CD4-positive, alpha-beta T cell treated with Interleukin-6 at 100 ng/mL for 8 hours (primary cell): ENCODE results near the gene NCKAP5.

Source experiments
- DNase-seq: peaks from one replicate; pipeline ENCODE4 v3.0.0-alpha.2; 2020; ENCODE audit warnings: mixed read lengths, low spot score

NCKAP5 gene

DNA sequence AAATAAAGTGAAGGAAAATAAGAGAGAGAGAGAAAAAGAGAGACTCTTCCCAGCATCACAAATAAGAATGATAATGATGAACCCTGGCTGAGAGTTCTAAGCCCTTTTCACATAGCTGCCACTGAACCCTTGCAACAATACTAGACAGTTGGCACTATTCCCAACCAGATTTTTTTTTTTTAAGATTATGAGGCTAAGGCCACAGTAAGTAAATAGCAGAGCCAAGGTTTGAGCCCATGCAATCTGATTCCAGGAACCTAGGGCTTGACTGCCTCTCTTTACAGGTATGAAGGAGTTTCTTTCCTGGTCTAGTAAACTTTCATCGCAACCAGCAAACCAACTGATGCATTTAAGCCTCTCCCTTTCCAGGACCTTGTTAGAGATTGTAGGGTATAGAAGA, 424.6 kb downstream of the NCKAP5 start:
- DNase-seq = no peak

DNA sequence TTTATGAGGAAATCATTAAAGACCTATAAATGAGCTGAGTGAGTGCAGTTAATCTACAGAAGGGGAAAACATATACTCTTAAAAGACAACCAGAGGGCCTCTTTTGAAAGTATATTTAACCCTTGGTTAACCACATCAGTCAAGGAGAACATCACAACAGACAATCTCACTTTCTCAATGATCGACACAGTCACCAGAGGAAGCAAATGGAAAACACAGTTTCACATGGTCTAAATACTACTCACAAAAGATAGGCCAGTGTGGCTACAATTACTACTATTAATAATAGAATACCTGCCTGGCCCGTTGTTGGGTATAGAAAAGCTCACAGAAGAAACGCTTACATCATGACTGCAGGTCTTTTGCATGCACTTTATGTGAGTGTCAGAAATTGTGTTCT, 426.2 kb downstream of the NCKAP5 start:
- no peak for DNase-seq

DNA sequence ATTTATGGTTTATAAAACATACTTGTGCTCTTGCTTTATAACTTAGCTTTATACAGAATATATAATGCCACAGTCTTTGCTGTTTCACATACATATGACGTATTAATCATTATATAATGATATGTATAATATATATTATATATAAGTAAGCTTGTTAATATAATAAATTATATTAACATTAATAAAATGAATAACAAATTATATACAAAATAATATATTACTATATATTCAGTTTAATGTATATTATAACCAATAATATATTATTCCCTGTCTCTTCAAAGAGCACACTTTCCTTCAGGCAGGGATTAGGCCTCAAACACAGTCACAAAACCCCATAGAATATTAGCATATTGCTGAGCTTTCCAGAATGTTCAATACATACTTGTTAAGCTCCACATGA, 427.6 kb downstream of the NCKAP5 start:
- no peak for DNase-seq

DNA sequence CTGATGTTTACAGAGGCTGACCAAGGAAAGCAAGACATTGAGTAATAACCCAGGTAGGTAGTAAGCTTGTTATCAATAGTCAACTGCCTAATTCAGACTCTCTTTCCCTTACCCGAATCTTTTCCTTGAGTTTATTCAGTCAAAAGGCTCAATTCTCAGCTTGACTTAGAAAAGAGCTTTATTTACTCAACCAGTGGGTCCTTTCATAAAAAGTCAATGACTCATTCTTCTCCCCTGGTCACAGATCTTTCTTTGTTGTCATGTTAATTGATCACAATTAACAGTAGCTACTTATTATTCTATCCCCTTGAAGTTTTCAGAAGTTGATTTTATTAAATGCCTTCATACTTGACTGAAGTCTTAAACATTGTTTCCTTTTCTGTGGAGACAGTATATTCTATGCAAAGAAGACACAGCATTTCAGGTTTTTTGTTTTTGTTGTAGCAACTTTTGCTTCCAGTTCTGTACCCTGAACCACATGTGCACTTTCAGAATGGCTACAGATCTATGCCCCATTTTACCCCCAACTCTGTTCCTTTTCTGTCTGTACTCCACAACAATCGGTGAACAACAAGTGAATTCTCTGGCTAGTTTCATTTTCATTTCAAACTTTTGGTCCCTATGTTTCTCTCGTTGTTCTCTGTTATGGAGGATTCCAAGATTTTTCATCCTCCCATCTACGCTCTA, 428.3 kb downstream of the NCKAP5 start:
- DNase-seq = no peak

DNA sequence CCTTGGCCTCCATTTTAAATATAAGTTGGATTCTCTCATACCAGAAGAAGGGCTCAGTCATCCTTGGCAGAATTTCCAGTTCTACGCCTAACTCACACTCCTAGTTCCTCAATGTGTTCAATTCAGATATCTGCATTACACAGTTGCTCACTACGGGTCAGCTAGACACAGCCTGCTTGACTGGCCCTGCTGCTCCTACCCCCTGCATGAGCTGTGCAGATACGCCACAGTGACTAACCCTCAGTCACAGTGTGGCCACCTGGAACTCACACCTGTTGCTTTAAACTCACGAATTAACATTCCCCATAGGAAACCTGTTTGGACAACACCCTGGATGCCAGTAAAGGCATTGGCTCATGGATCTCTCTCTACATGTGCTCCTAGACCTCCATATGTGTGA, 429.6 kb downstream of the NCKAP5 start:
- DNase-seq = no peak

DNA sequence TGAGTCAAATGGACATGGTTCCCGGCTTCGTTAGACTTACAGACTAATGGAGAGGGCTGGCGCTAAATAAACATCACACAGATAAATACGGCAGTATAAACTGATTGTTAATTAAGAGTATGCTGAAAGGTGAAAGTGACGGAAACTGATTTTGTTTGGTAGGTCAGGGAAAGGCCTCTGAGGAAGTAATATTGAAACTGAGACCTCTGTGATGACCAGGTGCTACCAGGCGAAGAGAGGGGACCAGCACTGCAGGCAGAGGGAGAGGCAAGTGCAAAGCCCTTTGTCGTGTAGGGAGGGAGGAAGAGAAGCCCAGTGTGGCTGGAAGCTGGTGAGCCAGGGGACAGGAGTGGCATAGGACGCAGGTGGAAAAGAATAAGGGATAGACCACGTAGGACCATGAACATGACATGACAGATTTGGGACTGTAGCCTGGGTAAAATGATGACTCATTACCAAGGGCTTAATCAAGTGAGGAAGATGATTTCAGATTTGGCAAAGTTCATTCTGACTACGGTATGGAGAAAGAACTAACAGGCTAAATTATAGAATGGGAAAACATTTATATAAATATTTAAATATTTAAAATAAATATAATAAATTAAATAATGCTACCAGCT, 433.1 kb downstream of the NCKAP5 start:
- no peak for DNase-seq

DNA sequence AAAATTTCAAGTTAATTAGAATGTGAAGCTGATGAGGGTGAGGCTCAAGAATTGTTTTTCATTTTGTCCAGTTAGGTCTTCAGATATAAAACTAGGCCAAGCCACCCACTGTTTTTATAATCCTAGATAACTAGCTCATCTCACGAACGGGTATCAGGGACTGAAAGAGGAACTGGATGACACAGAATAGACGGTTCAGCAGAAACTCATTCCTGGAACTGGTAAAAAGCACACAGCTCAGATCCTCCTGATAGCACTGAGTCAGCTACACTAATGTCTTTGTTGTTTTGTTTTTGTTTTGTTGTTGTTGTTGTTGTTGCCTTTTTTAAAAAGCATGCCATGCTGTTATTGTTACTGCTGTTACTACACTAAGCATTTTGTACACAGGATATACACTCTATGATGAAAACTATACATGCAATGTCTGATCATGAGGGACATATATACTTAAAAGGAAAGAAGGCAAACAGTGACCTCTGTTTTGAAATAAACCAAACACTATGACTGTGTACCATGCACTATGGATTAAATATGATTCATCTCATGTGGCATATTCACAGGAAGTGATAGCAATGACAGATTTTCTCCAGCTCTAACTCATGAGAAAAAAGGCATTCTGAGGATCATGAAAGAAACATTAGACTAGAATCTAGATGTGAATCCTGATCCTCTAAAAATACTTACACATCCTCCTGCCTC, 437.6 kb downstream of the NCKAP5 start:
- no peak for DNase-seq

DNA sequence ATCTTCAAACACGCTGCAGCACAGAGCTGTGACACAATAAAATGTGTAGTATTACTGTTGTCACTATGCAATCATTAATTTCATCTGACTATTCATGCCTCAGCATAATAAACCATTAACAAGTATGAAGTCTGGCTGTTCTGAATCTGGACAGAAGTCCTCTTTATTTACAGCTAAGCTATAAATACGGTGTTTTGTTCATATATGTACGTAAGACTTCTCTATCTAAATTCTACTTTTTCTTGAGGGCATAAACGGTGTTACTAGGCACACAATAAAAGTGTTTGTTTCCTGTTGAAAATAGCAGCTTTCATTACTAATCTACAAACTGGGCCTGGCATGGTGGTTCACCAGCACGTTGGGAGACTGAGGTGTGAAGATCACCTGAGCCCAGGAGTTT, 443.8 kb downstream of the NCKAP5 start:
- DNase-seq = no peak

DNA sequence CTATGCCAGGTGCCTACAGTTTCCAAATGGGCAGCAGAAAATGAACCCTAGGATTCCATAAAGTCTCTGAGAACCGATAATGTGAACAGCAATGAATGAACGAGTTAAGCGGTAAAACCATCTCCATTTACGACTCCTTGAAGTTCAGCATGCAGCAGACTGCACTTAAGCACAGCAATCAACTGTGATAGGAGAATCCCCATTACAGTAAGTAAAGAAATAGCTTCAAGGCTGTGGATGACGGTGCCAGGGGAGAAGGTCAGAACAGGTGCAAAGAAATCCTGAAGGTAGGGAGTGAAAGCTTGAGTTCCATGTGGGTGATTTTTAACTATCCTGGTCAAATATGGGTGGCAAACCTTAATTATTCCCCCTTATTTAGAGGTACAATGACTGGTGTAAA, 444.4 kb downstream of the NCKAP5 start:
- no peak for DNase-seq

DNA sequence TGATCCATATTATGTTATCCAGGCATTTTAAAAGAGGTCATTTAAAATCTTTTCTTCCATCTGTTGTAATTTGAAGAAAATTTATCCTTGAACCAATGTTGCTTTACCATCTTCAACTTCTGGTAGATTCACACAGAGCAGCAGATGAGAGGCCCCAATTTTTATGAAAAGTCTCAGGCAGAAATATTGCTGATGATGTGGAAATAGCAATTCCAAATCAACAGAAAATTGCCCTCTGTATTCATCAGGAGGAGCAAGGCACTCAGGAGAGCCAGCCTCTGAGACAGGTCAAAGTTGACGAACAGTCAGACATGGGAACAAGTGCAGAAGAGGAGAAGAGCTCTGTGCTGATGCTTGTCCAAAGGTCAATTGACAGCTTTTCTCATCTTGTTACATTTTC, 444.9 kb downstream of the NCKAP5 start:
- DNase-seq = no peak

DNA sequence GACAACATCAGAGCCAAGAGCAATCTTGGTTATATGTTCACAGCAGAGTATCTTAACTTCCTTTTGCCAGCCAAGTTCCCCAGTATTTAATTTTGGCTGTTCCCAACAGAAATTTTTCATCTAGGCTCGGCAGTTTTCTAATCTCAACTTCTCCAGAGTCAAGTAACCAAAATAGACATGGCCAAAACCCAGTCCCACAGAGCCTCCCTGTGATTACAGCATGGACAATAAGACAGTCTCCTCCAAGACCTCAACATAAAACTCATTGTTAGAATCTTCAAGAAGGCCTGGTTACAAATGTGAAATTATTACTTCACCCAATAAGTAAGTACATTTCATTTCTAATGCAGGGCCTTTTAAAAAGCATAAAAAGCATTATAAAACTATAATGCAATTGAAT, 445.7 kb downstream of the NCKAP5 start:
- DNase-seq = no peak

DNA sequence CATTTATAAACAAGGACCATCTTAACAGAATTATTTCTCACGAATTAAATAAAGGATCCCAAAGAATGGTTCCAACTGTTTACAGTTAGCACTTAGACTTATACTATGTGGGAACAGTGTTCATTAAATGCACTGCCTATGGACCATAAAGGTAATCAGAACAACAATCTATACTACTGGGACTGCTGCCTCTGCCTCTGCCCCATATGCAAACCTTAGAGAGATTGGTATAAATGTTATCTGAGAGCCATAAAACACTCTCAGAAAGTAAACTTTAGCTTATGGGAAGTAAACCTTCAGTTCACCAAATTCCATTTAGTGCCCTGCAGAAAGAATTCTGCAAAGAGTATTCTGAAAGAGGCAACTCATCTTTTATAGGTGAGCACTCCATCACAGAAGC, 448.0 kb downstream of the NCKAP5 start:
- no peak for DNase-seq

DNA sequence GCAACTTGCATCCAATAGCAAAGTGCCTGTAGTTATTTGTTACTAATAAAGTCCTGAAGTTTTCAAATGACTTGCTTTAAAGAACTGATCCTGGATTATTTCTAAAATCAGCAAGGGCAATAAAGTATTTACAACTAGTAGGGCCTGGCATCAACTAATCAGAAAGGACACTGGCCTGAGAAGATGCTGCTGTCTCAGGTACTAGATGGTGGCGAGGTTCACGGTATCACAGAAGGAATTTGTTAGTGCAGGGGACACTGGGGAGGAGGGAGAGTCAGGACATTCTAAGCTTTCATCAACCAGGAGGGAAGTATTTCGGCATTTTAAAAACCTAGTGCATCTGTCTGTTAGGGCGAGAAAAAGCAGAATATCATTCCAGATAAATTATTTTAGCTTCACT, 458.1 kb downstream of the NCKAP5 start:
- DNase-seq = no peak

DNA sequence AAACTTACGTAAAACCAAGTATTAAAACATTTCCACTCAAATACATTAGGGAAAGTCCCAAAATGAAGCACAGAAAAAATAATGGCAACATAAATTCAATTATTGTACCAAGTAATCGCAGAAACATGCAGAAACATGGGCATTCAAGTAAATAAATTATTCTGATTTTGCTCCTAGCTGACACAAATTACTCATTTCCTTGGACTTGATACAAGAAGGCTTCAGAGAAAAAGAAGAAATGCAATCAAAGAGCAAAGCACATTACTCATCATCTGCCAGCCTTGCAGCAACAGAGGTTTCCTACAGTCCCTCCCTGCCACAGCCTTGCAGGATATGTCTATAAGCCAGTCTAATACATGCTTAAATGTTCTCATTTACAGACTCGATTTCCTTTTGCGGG, 458.5 kb downstream of the NCKAP5 start:
- DNase-seq = no peak

DNA sequence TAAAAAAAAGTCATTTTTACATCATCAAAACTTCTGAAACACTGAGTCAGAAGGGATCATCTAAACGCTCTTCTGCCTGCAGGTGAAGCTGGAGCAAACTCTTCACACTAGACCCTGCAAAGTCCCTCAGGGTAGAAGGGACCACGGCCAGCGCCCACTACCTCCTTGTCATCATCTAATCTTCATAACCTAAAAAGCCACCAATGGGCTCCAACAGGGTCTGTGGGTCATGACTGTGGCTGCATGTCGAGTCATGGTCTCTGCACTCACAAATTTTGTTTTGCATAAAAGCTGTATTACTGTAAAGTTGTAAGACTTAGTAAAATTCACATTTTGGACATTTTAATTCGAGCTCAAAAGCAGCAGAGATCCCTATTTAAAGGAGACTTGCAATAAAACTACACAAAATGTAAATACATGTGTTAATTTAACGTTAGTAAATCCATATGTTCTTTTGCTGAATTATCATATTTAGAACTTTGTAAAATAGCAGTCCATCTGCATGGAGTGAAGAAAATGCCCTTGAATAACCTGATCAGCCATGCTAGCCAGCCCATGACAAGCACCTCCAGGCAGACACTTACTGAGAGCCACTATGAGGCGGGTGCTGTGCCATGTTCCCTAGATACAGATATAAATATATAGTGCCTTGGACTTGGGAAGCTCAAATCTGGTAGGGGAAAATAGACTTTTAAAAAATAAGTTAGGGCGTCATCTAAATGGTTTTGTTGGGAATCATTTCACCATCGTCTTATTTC, 461.0 kb downstream of the NCKAP5 start:
- DNase-seq = no peak

DNA sequence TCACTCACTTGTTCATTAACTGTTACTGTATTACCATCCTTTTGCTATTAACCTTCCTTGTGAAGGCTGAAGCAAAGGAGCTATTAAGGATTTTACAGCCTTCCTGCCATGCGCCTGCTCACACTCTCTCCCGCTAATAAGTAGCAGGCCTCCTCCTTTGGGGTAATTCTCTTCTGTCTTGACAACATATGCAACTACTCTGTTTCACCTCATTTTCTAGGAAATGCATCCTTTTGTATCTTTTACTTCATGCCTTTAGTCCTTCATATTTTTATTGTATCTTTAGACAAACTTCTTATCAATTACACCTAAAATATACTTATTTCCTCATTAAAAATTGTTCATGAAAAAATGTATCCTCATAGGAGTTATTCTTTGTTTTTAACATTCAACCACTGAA, 463.4 kb downstream of the NCKAP5 start:
- DNase-seq = no peak

DNA sequence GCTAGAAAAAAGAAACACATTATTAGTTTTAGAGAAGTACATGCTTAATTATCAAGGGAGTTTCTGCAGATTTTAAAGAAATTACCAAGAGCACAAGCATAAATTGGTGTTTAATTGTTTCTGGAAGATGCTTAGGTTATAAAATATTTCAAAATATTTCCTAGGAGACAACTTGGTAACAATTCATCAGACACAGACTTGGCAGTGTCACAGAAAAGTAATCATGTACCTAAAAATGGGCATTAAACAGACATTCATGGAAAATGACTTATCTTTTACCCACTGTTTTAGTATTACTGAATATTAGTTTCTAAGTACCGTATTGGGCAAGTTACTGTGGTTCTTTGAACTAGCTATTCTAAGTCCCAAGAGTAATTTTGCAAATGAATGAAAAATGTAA, 469.5 kb downstream of the NCKAP5 start:
- no peak for DNase-seq

DNA sequence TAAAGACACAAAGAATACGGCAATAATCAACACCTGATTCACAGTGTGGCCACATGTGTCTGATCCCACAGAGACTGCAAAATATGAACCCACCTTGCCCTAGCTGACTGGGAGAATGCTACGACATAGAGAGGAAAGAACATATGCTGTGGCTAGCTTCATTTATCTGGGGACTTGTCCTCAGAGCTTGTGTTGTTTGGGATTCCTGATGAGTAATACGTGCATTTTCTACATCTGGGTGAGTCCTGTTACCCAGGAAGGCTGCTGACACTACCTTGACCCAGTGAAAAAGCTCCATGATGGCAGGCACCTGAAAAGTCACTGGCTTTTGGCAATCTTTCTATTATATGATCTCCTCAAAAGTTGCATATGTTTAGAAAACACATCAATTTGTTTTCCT, 470.6 kb downstream of the NCKAP5 start:
- DNase-seq = no peak

DNA sequence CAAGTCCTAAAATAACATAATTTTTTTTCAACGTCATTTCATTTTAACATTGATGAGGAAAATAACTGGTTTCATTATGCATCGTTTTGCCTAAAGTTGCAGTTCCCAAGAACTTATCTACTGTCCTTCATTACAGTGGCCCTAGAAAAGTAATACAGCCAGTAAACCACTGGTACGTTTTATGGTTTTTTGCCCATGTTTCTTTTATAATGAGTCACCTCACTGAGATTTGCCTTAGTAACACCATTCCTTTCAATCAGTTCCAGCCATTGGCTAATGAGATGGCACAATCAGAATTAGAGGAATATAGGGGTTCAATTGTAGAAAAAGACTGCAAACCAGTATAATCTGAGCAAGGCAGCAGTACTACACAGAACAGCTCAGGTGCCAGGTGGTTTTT, 475.7 kb downstream of the NCKAP5 start:
- DNase-seq = no peak

DNA sequence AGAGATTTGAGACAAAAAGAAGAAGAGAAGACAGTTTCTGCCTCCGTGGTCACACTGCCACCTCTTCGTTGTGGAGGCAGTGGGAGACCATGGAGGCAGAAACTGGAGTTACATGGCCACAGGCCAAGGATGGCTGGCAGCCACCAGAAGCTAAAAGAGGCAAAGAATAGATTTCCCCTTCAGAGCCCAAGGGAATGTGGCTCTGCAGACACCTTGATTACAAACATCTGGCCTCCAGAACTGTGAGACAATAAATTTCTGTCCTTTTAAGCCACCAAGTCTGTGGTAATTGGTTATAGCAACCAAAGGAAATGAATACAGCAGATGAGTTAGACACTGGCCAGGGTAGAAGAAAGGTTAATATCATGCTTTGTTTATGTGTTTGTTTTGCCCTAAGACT, 477.9 kb downstream of the NCKAP5 start:
- no peak for DNase-seq

DNA sequence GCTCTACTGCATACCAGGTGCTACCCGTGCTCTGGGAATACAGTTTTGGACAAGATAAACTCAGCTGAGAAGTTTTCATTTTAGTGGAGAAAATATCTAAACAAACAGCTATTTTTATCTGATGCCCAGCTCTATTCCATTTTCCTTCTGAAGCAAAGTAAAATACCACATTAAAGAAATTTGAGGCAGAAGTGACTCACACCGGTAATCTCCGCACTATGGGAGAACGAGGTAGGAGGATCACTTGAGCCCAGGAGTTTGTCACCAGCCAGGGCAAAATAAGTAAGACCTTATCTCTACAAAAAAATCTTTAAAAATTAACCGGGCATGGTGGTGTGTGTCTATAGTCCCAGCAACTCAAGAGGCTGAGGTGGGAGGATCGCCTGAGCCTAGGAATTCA, 482.1 kb downstream of the NCKAP5 start:
- no peak for DNase-seq

DNA sequence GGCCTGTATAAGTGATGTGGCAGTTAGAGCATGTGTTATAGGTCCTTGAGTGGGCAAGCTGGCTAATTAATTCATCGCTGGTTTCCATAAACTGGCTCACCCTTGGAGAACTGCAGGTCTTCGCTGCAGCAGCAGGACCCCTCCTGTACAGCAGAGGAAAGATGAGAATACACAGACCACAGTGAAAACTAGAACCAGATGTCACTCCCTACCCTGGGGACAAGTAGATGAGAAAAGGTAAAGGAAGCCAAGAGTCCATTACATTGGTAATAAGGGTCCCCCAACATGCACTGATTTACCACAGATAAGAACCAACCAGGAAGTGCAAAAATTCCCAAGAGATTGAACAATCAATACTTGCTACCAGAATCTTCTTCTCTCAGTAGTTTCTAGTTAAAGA, 482.6 kb downstream of the NCKAP5 start:
- DNase-seq = no peak

DNA sequence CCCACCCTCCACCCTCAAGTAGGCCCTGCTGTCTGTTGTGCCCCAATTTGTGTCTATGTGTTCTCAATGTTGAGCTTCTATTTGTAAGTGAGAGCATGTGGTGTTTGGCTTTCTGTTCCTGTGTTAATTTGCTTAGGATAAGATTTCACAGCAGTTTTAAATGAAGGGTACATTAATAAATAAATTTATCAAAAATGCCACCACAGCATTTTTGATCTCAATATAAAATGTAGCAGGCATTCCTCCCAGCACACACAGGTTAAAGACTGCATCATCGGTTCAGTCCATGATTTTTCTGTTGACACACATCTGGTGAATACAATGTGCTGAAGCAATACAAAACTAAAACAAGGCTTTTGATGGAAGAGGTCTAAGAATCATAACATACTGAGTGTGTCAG, 486.2 kb downstream of the NCKAP5 start:
- no peak for DNase-seq
